ENCODE data around the gene NHLRC3. TPM values are rescaled to one million over a fixed set of nuclear protein-coding genes. Genes with fewer than 3 reads are reported as not detected.

The NHLRC3 gene
- total and polyA plus RNA-seq, 9 of the 15 experiments (the other 6 are each of a cell fraction or from before 2014, with no cell fraction given): 5.5 to 15.3 (median 9.0) TPM

GRCh38 chr13:39037880-39038568 lies at the start of gene NHLRC3, which contains the start of gene PROSER1 (continued):
- no peak for TF ChIP-seq PBX2 (CRISPR knock-in tag; IDR thresholded peaks at IDR 0.05; ENCODE audit: low read depth)
- no peak for TF ChIP-seq PBX2 (tag; conservative IDR thresholded peaks at IDR 0.05; ENCODE audit: low read depth)
- TF ChIP-seq TCF7 (IDR thresholded peaks at IDR 0.05; ENCODE audit: borderline replicate concordance): no peak
- TF ChIP-seq CREBBP (IDR thresholded peaks at IDR 0.05; ENCODE audit: low read depth, low read length): no peak
- no peak for TF ChIP-seq FOXA1 (IDR thresholded peaks at IDR 0.05; ENCODE audit: borderline replicate concordance)
- TF ChIP-seq ZBTB40 (IDR thresholded peaks at IDR 0.05): peak; percentile 75
- no peak for TF ChIP-seq ZBTB40 (CRISPR knock-in tag; IDR thresholded peaks at IDR 0.05)
- no peak for TF ChIP-seq HINFP (tag; conservative IDR thresholded peaks at IDR 0.05; ENCODE audit: low read depth)
- peak; percentile 49 for TF ChIP-seq RBBP5 (IDR thresholded peaks at IDR 0.05; ENCODE audit: borderline replicate concordance, insufficient read depth, low read length, poor library complexity, severe bottlenecking)
- no peak for TF ChIP-seq XRCC4 (IDR thresholded peaks at IDR 0.05; ENCODE audit: extremely low read depth, insufficient read depth, insufficient read length)
- TF ChIP-seq DNMT1 (IDR thresholded peaks at IDR 0.05): no peak
- TF ChIP-seq HDAC8 (tag; IDR thresholded peaks at IDR 0.05): no peak
- TF ChIP-seq ZNF766 (CRISPR knock-in tag; conservative IDR thresholded peaks at IDR 0.05): no peak
- TF ChIP-seq ZNF3 (CRISPR knock-in tag; IDR thresholded peaks at IDR 0.05): no peak
